Upper lobe of left lung (tissue), 6 donors: Measurements from ENCODE around the gene SELENOK. TPM values are rescaled to one million over a fixed set of nuclear protein-coding genes. Genes with fewer than 3 reads are reported as not detected.

Experiments used
- ATAC-seq, 2 donors: fragments of 200-7000 bp; cut with Tn5 transposase; one replicate each; pipeline ENCODE4 v1.9.1; 2022; ENCODE audit warnings: mild to moderate bottlenecking in 2 of 2, moderate library complexity in 2 of 2; ENCODE audit not compliant: low FRiP score in 2 of 2
- DNase-seq, 2 donors: peaks; one replicate each; pipeline ENCODE4 v3.0.0-alpha.2; 2019 to 2020
- H3K27ac ChIP-seq, 4 donors: fragments of 200-600 bp; sonication (generic); one replicate each; pipeline ENCODE4 v1.5.1; 2016 to 2019
- H3K27me3 ChIP-seq, 4 donors: fragments of 200-600 bp; sonication (generic); one replicate each; pipeline ENCODE4 v1.5.1; 2017 to 2019
- H3K36me3 ChIP-seq, 4 donors: fragments of 200-600 bp; sonication (generic); one replicate each; pipeline ENCODE4 v1.5.1; 2016 to 2019
- H3K4me1 ChIP-seq, 4 donors: fragments of 200-600 bp; sonication (generic); one replicate each; pipeline ENCODE4 v1.5.1; 2018 to 2019
- H3K4me3 ChIP-seq, 4 donors: fragments of 200-600 bp; sonication (generic); one replicate each; pipeline ENCODE4 v1.5.1; 2017 to 2019; ENCODE audit warnings: mild to moderate bottlenecking in 2 of 4, moderate library complexity in 1 of 4
- H3K9me3 ChIP-seq, 4 donors: fragments of 200-600 bp; sonication (generic); one replicate each; pipeline ENCODE4 v1.5.1; 2018 to 2019
- EP300 ChIP-seq, 4 donors: sonication (generic); formaldehyde crosslinking; IDR thresholded peaks; one replicate each; pipeline ENCODE4 v1.5.1; 2017; ENCODE audit warnings: antibody characterized with exemption in 4 of 4, control low read depth in 2 of 4
- POLR2A ChIP-seq, 4 donors: fragments of 450-650 bp; IDR thresholded peaks; one replicate each; pipeline ENCODE4 v1.5.1; 2016 to 2017; ENCODE audit warnings: antibody characterized with exemption in 4 of 4, mild to moderate bottlenecking in 2 of 4
- POLR2AphosphoS5 ChIP-seq, 2 donors: sonication (generic); formaldehyde crosslinking; IDR thresholded peaks; one replicate each; pipeline ENCODE4 v1.5.1; 2017; ENCODE audit warnings: antibody characterized with exemption in 2 of 2
- WGBS, 2 donors: methylation state at CpG; one replicate each; pipeline ENCODE4 v1.1.5; 2017 to 2018; 5-methylcytosine and 5-hydroxymethylcytosine counted together
- total RNA-seq, 6 donors: library from RNA; depleted of rRNA in 4 of 6; stranded (reverse); fragments of >200 nt in 4 of 6; gene quantifications; one replicate each; pipeline versions ENCODE4 v1.1.0 to v1.2.1, GENCODE V29; 2016 to 2021
- TF ChIP-seq, protein P1 (sequence below), 6 experiments: fragments of 450-650 bp in 4 of 6; fragments of 200-600 bp in 2 of 6; sonication (generic) in 2 of 6; IDR thresholded peaks; one replicate each; pipeline ENCODE4 v1.5.1; 2016 to 2019; ENCODE audit warnings: antibody characterized with exemption in 6 of 6
- donor health status: DM: no; HTN: no; CAD: no; lungs with moderate emphysema.
- donor health status: DM: no; HTN: yes; CAD: no; lungs with severe emphysema.

SELENOK gene
- total RNA-seq, 6 donors from 2014 or later, result 9.4 to 97.3 (median 44.0) TPM

DNA sequence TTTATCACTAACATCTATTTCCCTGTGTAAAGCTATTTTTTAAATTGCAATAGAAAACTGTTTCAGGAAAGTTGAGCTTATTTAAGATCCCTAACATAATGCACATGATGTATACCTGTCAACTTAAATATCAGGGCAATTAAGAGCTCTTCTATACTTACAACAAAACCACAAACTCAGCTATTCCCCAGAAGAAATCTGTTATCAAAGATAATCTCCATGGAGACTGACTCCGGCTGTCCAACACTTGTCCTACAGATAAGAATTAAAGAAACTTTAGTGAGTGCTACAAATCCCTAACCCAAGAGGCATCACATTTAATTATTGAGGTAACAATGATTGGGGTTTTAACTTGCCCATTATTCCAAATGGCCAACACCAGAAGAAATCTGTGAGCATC, 3.4 kb downstream of the SELENOK start:
- Histone ChIP-seq H3K27ac (no peak overlapping the region), H3K27me3 (no peaks in the 10 kb centered on the region), H3K4me1 (peaks cover 23 to 25% (median 23%) of the 10 kb centered on the region in 4 donors), H3K36me3 (peaks cover 0 to 50% (median 8%) of the 10 kb centered on the region in 4 donors), H3K9me3 (no peaks in the 10 kb centered on the region), H3K4me3 (no peak overlapping the region)
- no peak for DNase-seq
- WGBS, 2 donors, result 89 to 100% methylated on average over 1 of the region's 1 CpG
- no peak for ATAC-seq
- TF ChIP-seq, protein P1, sequence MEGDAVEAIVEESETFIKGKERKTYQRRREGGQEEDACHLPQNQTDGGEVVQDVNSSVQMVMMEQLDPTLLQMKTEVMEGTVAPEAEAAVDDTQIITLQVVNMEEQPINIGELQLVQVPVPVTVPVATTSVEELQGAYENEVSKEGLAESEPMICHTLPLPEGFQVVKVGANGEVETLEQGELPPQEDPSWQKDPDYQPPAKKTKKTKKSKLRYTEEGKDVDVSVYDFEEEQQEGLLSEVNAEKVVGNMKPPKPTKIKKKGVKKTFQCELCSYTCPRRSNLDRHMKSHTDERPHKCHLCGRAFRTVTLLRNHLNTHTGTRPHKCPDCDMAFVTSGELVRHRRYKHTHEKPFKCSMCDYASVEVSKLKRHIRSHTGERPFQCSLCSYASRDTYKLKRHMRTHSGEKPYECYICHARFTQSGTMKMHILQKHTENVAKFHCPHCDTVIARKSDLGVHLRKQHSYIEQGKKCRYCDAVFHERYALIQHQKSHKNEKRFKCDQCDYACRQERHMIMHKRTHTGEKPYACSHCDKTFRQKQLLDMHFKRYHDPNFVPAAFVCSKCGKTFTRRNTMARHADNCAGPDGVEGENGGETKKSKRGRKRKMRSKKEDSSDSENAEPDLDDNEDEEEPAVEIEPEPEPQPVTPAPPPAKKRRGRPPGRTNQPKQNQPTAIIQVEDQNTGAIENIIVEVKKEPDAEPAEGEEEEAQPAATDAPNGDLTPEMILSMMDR (IDR thresholded peaks at IDR 0.05), result no peak
- TF ChIP-seq POLR2A (IDR thresholded peaks at IDR 0.05) (no peak), EP300 (IDR thresholded peaks at IDR 0.05) (no peak), POLR2AphosphoS5 (IDR thresholded peaks at IDR 0.05) (no peak)

DNA sequence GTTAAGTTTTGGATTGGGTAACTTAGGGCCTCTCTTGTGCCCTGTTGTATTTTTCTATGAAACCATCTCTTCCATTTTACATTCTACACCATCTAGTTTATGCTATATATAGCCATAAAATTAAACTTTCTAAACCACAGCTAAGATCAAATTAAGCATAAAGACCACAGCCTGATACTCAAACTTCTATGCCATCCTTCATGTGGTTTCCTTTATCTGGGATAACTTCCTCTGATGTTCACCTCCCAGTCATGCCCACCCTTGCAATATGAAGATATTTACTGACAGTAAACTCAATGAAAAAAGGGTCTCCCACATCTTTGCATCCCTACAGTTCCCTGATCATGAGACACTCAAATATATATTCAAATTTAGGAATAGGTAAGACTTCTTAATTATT, 4.2 kb downstream of the SELENOK start:
- Histone ChIP-seq H3K36me3 (peaks cover 0 to 52% (median 8%) of the 10 kb centered on the region in 4 donors), H3K4me1 (peaks cover 21 to 23% (median 22%) of the 10 kb centered on the region in 4 donors), H3K4me3 (no peak overlapping the region), H3K27ac (no peak overlapping the region), H3K9me3 (no peaks in the 10 kb centered on the region), H3K27me3 (no peaks in the 10 kb centered on the region)
- DNase-seq (no peak), ATAC-seq (no peak)
- TF ChIP-seq POLR2AphosphoS5 (IDR thresholded peaks at IDR 0.05) (no peak), EP300 (IDR thresholded peaks at IDR 0.05) (no peak), POLR2A (IDR thresholded peaks at IDR 0.05) (no peak)
- TF ChIP-seq, protein P1 (IDR thresholded peaks at IDR 0.05), result no peak

DNA sequence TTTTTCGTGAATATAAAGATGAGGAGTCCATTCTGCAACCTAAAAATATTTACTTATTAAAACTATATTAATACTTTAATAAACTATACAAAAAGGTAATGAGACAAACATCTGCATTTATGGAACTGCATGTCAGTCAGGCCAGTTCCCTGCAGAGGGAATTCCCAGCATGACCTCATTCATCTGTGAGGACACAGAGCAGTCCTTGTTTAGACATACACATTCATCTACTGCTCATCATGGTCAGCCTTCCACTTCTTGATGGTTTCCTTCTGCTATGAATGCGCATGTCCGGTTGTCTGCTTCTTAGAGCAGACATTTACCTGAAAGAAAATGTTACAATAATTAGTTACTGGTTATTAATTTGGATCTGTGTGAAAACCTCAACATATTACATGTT, 6.4 kb downstream of the SELENOK start:
- WGBS, 2 donors, result 87 to 94% methylated on average over 3 of the region's 3 CpGs
- no peak for DNase-seq
- no peak for ATAC-seq
- H3K4me1 ChIP-seq, result peaks cover 20 to 26% (median 22%) of the 10 kb centered on the region in 4 donors
- H3K36me3 ChIP-seq, result peaks cover 0 to 52% (median 8%) of the 10 kb centered on the region in 4 donors
- no peak overlapping the region for H3K4me3 ChIP-seq
- H3K27ac ChIP-seq, result no peak overlapping the region
- TF ChIP-seq, protein P1 (IDR thresholded peaks at IDR 0.05), result no peak
- TF ChIP-seq POLR2A (IDR thresholded peaks at IDR 0.05) (no peak), EP300 (IDR thresholded peaks at IDR 0.05) (no peak), POLR2AphosphoS5 (IDR thresholded peaks at IDR 0.05) (no peak)
- H3K9me3 ChIP-seq, result no peaks in the 10 kb centered on the region
- no peaks in the 10 kb centered on the region for H3K27me3 ChIP-seq

DNA sequence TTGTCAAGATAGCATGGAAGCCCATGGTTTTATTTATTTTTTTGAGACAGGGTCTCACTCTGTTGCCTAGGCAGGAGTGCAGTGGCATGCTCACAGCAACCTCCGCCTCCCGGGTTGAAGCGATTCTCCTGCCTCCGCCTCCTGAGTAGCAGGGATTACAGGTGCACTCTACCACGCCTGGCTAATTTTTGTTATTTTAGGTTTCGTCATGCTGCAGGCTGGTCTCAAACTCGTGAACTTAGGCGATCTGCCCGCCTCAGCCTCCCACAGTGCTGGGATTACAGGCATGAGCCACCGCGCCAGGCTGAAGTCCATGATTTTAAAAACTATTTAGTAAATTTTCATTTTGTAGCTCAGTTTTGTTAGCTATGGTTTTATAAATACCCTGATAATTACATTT, 7.0 kb downstream of the SELENOK start:
- TF ChIP-seq POLR2AphosphoS5 (IDR thresholded peaks at IDR 0.05), result no peak
- TF ChIP-seq POLR2A (IDR thresholded peaks at IDR 0.05), result no peak
- TF ChIP-seq EP300 (IDR thresholded peaks at IDR 0.05), result no peak
- TF ChIP-seq, protein P1 (IDR thresholded peaks at IDR 0.05), result no peak
- Histone ChIP-seq H3K9me3 (no peaks in the 10 kb centered on the region), H3K36me3 (peaks cover 2 to 56% (median 9%) of the 10 kb centered on the region in 4 donors), H3K27me3 (no peaks in the 10 kb centered on the region), H3K4me3 (no peak overlapping the region), H3K27ac (no peak overlapping the region), H3K4me1 (peaks cover 15 to 21% (median 19%) of the 10 kb centered on the region in 4 donors)
- 93 to 97% methylated on average over 11 of the region's 11 CpGs for WGBS, 2 donors
- DNase-seq (no peak), ATAC-seq (no peak)

DNA sequence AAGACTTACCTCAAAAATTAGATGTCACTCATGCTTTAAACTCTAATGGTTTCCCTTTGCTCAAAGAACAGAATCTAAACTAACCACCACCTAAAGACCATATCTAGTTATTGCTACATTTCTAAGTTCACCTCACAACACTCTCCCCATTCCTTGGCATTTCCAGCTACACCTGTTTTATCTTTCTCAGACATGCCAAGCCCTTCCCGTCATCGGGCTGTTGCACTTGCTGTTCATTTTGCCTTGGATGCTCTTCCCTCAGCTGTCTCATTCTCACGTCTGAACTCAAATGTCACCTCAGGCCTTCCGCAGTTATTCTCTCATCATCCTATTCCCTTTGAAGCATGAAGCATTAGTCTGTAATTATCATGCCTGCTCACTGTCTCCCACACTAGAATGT, 8.7 kb downstream of the SELENOK start:
- peaks cover 9 to 17% (median 13%) of the 10 kb centered on the region in 4 donors for H3K4me1 ChIP-seq
- no peak overlapping the region for H3K4me3 ChIP-seq
- ATAC-seq (no peak), DNase-seq (no peak)
- no peaks in the 10 kb centered on the region for H3K27me3 ChIP-seq
- peaks cover 8 to 68% (median 24%) of the 10 kb centered on the region in 4 donors for H3K36me3 ChIP-seq
- no peak for TF ChIP-seq POLR2A (IDR thresholded peaks at IDR 0.05)
- TF ChIP-seq, protein P1 (IDR thresholded peaks at IDR 0.05), result no peak
- H3K27ac ChIP-seq, result no peak overlapping the region
- no peaks in the 10 kb centered on the region for H3K9me3 ChIP-seq
- WGBS, 2 donors, result 92 to 96% methylated on average over 4 of the region's 4 CpGs
